GM18505 (cell line): ENCODE data around the gene SNCAIP.

Experiments
- ATAC-seq: cut with Tn5 transposase; IDR thresholded peaks from one replicate; pipeline ENCODE4 v1.9.1; 2021; ENCODE audit not compliant: unreplicated experiment
- POLR2A ChIP-seq: IDR thresholded peaks from 4 replicates; pipeline ENCODE4 v1.6.1; 2011; ENCODE audit warnings: borderline replicate concordance; ENCODE audit not compliant: insufficient read depth, insufficient read length; ENCODE audit errors: extremely low read depth

SNCAIP gene

GRCh38 chr5:122421374-122422079 is 109.5 kb downstream of the SNCAIP start:
- peak; percentile 96 for ATAC-seq
- no peak for TF ChIP-seq POLR2A

GRCh38 chr5:122423221-122423620 is 111.2 kb downstream of the SNCAIP start:
- ATAC-seq = no peak
- TF ChIP-seq POLR2A = no peak

- TF ChIP-seq POLR2A = no peak
- ATAC-seq = no peak
These were observed 112.1 kb downstream of the SNCAIP start for GRCh38 chr5:122424132-122424531.

GRCh38 chr5:122426301-122426700 is 114.3 kb downstream of the SNCAIP start:
- TF ChIP-seq POLR2A = no peak
- ATAC-seq = no peak

- no peak for TF ChIP-seq POLR2A
- ATAC-seq = no peak
These were observed 115.6 kb downstream of the SNCAIP start for GRCh38 chr5:122427621-122428020.

GRCh38 chr5:122429545-122430318 is 117.7 kb downstream of the SNCAIP start:
- no peak for ATAC-seq

GRCh38 chr5:122430319-122430586 is 118.2 kb downstream of the SNCAIP start:
- TF ChIP-seq POLR2A = no peak
- no peak for ATAC-seq

More at GRCh38 chr5:122429545-122430318, 117.7 kb downstream of the SNCAIP start:
- no peak for TF ChIP-seq POLR2A

GRCh38 chr5:122431298-122431697 is 119.3 kb downstream of the SNCAIP start:
- no peak for ATAC-seq
- no peak for TF ChIP-seq POLR2A

- TF ChIP-seq POLR2A = no peak
- no peak for ATAC-seq
These were observed 122.4 kb downstream of the SNCAIP start for GRCh38 chr5:122434205-122434970.

- no peak for TF ChIP-seq POLR2A
- ATAC-seq = no peak
These were observed 123.2 kb downstream of the SNCAIP start for GRCh38 chr5:122435234-122435633.

- no peak for TF ChIP-seq POLR2A
- ATAC-seq = no peak
These were observed 123.7 kb downstream of the SNCAIP start for GRCh38 chr5:122435761-122436160.

- ATAC-seq = no peak
- no peak for TF ChIP-seq POLR2A
These were observed 124.6 kb downstream of the SNCAIP start for GRCh38 chr5:122436615-122437014.

GRCh38 chr5:122439645-122440044 is 127.6 kb downstream of the SNCAIP start:
- no peak for ATAC-seq
- no peak for TF ChIP-seq POLR2A
